ENCODE data around the gene MPZL1. TPM values are rescaled to one million over a fixed set of nuclear protein-coding genes. Genes with fewer than 3 reads are reported as not detected.

MPZL1 gene
- total RNA-seq, 1 experiment from 2014 or later: 52.9 TPM

DNA sequence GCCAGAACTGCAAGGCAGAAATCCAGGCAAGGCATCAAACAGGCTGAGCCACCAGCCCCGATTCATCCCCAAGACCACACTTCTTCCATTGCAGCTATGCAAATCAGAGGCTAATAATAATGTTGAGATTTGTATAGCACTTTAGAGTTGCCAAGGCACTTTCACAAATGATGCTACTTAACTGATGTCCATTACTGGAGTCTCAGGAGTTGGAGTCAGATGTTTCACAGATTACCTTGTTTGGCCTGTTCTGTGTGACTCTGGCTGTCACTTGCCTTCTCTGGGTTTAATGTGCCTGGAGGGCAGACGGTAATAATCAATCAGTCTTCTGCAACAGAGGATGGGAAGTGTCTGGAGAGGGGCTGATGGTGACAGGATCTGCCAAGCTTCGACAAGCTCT is 40.8 kb upstream of the MPZL1 start:
- ChIA-PET POLR2A (no interaction called here), CTCF (interaction anchor here (0.8 kb wide), 1 partner anchor 81 kb away, joined by 3 read pairs; no protein-coding TSS in a partner anchor), RAD21 (ENCODE audit: low non-redundant PET in 1 of 2, low total read pairs in 2 of 2, uncharacterized antibody in 2 of 2, unreplicated experiment in 2 of 2) (no interaction called here)
- H3K9ac ChIP-seq (ENCODE audit: low read length): no peak overlapping the region
- no peaks in the 10 kb centered on the region for H3K4me1 ChIP-seq (ENCODE audit: control insufficient read depth in 1 of 2, insufficient read depth in 2 of 2, low read length in 2 of 2)
- H3K27me3 ChIP-seq (ENCODE audit: insufficient read depth, low read length): no peaks in the 10 kb centered on the region
- TF ChIP-seq ZNF274 (IDR thresholded peaks at IDR 0.05; ENCODE audit: low read depth, low read length) (no peak), TCF7L2 (IDR thresholded peaks at IDR 0.05; ENCODE audit: borderline replicate concordance, extremely low read depth, insufficient read depth, insufficient read length) (no peak), CEBPB (IDR thresholded peaks at IDR 0.05; ENCODE audit: low read depth) (no peak), YY1 (IDR thresholded peaks at IDR 0.05; ENCODE audit: extremely low read depth, insufficient replicate concordance, low read depth, low read length) (no peak), SRF (IDR thresholded peaks at IDR 0.05; ENCODE audit: low read depth) (no peak), FOSL1 (IDR thresholded peaks at IDR 0.05; ENCODE audit: low read depth) (no peak), EGR1 (IDR thresholded peaks at IDR 0.05; ENCODE audit: low read depth) (no peak), POLR2A (IDR thresholded peaks at IDR 0.05; ENCODE audit: borderline replicate concordance, extremely low read depth, insufficient read depth, insufficient read length) (no peak), ELF1 (IDR thresholded peaks at IDR 0.05; ENCODE audit: borderline replicate concordance, low read depth) (no peak), SP1 (IDR thresholded peaks at IDR 0.05; ENCODE audit: low read depth) (no peak), POLR2AphosphoS5 (IDR thresholded peaks at IDR 0.05; ENCODE audit: low read depth, low read length) (no peak), JUND (IDR thresholded peaks at IDR 0.05) (no peak), ZFX (IDR thresholded peaks at IDR 0.05) (no peak), CBX3 (IDR thresholded peaks at IDR 0.05; ENCODE audit: low read depth) (no peak)
- TF ChIP-seq, protein P1, sequence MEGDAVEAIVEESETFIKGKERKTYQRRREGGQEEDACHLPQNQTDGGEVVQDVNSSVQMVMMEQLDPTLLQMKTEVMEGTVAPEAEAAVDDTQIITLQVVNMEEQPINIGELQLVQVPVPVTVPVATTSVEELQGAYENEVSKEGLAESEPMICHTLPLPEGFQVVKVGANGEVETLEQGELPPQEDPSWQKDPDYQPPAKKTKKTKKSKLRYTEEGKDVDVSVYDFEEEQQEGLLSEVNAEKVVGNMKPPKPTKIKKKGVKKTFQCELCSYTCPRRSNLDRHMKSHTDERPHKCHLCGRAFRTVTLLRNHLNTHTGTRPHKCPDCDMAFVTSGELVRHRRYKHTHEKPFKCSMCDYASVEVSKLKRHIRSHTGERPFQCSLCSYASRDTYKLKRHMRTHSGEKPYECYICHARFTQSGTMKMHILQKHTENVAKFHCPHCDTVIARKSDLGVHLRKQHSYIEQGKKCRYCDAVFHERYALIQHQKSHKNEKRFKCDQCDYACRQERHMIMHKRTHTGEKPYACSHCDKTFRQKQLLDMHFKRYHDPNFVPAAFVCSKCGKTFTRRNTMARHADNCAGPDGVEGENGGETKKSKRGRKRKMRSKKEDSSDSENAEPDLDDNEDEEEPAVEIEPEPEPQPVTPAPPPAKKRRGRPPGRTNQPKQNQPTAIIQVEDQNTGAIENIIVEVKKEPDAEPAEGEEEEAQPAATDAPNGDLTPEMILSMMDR (IDR thresholded peaks at IDR 0.05 in 2 of 3, conservative IDR thresholded peaks at IDR 0.05 in 1 of 3; ENCODE audit: borderline replicate concordance in 1 of 3, insufficient read depth in 1 of 3, low read depth in 2 of 3, low read length in 2 of 3): no peak
- TF ChIP-seq, protein P2, sequence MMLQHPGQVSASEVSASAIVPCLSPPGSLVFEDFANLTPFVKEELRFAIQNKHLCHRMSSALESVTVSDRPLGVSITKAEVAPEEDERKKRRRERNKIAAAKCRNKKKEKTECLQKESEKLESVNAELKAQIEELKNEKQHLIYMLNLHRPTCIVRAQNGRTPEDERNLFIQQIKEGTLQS (IDR thresholded peaks at IDR 0.05): no peak
- TF ChIP-seq, protein P3, sequence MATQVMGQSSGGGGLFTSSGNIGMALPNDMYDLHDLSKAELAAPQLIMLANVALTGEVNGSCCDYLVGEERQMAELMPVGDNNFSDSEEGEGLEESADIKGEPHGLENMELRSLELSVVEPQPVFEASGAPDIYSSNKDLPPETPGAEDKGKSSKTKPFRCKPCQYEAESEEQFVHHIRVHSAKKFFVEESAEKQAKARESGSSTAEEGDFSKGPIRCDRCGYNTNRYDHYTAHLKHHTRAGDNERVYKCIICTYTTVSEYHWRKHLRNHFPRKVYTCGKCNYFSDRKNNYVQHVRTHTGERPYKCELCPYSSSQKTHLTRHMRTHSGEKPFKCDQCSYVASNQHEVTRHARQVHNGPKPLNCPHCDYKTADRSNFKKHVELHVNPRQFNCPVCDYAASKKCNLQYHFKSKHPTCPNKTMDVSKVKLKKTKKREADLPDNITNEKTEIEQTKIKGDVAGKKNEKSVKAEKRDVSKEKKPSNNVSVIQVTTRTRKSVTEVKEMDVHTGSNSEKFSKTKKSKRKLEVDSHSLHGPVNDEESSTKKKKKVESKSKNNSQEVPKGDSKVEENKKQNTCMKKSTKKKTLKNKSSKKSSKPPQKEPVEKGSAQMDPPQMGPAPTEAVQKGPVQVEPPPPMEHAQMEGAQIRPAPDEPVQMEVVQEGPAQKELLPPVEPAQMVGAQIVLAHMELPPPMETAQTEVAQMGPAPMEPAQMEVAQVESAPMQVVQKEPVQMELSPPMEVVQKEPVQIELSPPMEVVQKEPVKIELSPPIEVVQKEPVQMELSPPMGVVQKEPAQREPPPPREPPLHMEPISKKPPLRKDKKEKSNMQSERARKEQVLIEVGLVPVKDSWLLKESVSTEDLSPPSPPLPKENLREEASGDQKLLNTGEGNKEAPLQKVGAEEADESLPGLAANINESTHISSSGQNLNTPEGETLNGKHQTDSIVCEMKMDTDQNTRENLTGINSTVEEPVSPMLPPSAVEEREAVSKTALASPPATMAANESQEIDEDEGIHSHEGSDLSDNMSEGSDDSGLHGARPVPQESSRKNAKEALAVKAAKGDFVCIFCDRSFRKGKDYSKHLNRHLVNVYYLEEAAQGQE (IDR thresholded peaks at IDR 0.05; ENCODE audit: low read depth): no peak
- TF ChIP-seq, protein P4, sequence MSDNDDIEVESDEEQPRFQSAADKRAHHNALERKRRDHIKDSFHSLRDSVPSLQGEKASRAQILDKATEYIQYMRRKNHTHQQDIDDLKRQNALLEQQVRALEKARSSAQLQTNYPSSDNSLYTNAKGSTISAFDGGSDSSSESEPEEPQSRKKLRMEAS (IDR thresholded peaks at IDR 0.05): no peak
- no peaks in the 10 kb centered on the region for H3K9me2 ChIP-seq (ENCODE audit: insufficient read depth)
- H3K4me3 ChIP-seq (replicated peaks in 1 of 2; ENCODE audit: low read depth in 1 of 2, low read length in 2 of 2): no peak overlapping the region
- DNase-seq (ENCODE audit: low read depth, low spot score) (no peak), ATAC-seq (no peak)
- no peaks in the 10 kb centered on the region for H3K9me3 ChIP-seq (ENCODE audit: control insufficient read depth in 1 of 2, insufficient read depth in 1 of 2, low read depth in 1 of 2, low read length in 2 of 2)
- H3K27ac ChIP-seq (ENCODE audit: low read depth, low read length): no peak overlapping the region
- BruUV-seq (replicated peaks): no TSS peak
- no peaks in the 10 kb centered on the region for H4K20me1 ChIP-seq (ENCODE audit: insufficient read depth)
- no peaks in the 10 kb centered on the region for H3K36me3 ChIP-seq (ENCODE audit: control insufficient read depth in 1 of 2, insufficient read depth in 2 of 2, low read length in 2 of 2)
- H3K4me2 ChIP-seq (ENCODE audit: low read length): no peak overlapping the region
- H3K79me2 ChIP-seq (ENCODE audit: insufficient read depth, low read length): no peaks in the 10 kb centered on the region
- intact Hi-C loops (cut with micrococcal nuclease): no loop called here
- no peak overlapping the region for H2AFZ ChIP-seq (ENCODE audit: low read depth, low read length, poor library complexity, severe bottlenecking)
